Neutrophil (primary cell): ENCODE results near the gene MEX3A.

ENCODE experiments used
- H3K27ac ChIP-seq: fragments of 200-600 bp; sonication (generic); 2 replicates; pipeline ENCODE4 v1.5.1; 2016; ENCODE audit warnings: mild to moderate bottlenecking, moderate library complexity
- H3K27me3 ChIP-seq: fragments of 200-600 bp; sonication (generic); 2 replicates; pipeline ENCODE4 v1.6.0; 2016; ENCODE audit warnings: mild to moderate bottlenecking
- H3K36me3 ChIP-seq: fragments of 200-600 bp; sonication (generic); 2 replicates; pipeline ENCODE4 v1.5.1; 2017
- H3K4me1 ChIP-seq, 2 experiments: fragments of 200-600 bp in 1 of 2; sonication (generic) in 1 of 2; 1 replicate in 1 of 2; 2 replicates in 1 of 2; pipeline versions ENCODE4 v1.5.1 to v1.6.1; 2013 to 2016; ENCODE audit warnings: low read depth in 1 of 2, low read length in 1 of 2, mild to moderate bottlenecking in 1 of 2, moderate library complexity in 1 of 2; ENCODE audit not compliant: control insufficient read depth in 1 of 2, insufficient read depth in 1 of 2
- H3K4me3 ChIP-seq, 2 experiments: fragments of 200-600 bp in 1 of 2; sonication (generic) in 1 of 2; 1 replicate in 1 of 2; 2 replicates in 1 of 2; pipeline ENCODE4 v1.5.1; 2013 to 2016; ENCODE audit warnings: low read depth in 1 of 2, low read length in 1 of 2, mild to moderate bottlenecking in 1 of 2, moderate library complexity in 1 of 2
- H3K9me3 ChIP-seq: fragments of 200-600 bp; sonication (generic); 2 replicates; pipeline ENCODE4 v1.5.1; 2016
- TF ChIP-seq, protein P1 (sequence below): fragments of 200-600 bp; sonication (generic); IDR thresholded peaks from 2 replicates; pipeline ENCODE4 v1.5.1; 2016; ENCODE audit warnings: antibody characterized with exemption

The MEX3A gene

DNA sequence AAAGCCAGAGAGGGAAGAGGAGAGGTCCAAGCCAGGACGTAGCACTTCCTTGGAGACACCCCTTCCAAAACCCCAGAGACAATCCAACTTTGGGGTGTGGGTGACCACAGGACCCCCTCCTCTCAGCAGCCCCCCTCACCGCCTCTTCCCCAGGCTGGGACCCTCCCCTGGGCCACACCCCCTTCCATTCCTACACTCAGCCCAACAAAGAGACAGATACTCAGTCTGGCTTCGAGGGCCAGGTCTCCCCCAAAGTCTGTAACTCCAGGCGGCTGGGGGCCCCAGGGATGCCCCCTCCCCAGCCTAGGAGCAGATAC, 1.4 kb downstream of the MEX3A start:
- H3K9me3 ChIP-seq, result no peaks in the 10 kb centered on the region
- H3K4me1 ChIP-seq, result peaks cover 7 to 22% of the 10 kb centered on the region in 2 experiments
- H3K27ac ChIP-seq, result no peak overlapping the region
- H3K36me3 ChIP-seq, result no peaks in the 10 kb centered on the region
- H3K27me3 ChIP-seq, result peaks cover 100% of the 10 kb centered on the region
- H3K4me3 ChIP-seq, result no peak overlapping the region
- TF ChIP-seq, protein P1, sequence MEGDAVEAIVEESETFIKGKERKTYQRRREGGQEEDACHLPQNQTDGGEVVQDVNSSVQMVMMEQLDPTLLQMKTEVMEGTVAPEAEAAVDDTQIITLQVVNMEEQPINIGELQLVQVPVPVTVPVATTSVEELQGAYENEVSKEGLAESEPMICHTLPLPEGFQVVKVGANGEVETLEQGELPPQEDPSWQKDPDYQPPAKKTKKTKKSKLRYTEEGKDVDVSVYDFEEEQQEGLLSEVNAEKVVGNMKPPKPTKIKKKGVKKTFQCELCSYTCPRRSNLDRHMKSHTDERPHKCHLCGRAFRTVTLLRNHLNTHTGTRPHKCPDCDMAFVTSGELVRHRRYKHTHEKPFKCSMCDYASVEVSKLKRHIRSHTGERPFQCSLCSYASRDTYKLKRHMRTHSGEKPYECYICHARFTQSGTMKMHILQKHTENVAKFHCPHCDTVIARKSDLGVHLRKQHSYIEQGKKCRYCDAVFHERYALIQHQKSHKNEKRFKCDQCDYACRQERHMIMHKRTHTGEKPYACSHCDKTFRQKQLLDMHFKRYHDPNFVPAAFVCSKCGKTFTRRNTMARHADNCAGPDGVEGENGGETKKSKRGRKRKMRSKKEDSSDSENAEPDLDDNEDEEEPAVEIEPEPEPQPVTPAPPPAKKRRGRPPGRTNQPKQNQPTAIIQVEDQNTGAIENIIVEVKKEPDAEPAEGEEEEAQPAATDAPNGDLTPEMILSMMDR, result no peak

DNA sequence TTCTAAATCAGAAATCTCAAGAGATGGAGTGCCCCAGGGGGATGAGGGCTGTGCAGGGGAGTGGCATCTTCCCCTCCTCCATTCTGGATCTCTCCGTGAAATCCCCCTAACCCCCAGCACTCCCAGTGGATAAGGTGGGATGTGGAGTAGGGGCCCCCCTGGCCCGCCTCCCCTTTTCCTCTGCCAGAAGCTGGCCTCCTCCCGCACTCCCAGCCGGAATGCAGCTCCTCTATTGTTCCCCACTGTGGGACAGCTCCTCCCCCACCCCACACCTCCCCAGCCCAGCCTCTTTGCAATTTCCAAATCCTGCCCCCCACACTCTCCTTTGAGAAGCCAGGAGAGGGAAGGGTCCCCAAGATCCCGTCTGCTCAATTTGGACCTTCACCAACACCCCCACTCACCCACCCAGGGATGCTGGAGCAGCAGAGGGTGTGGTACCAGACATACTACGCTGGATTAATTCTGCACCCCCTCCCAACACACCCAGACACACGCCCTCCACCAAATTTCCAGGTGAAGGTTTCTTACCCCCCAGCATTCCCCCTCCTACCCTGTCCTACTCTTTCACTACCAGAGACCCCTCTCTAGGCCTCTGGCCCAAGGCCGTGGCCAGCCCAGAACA, 1.9 kb downstream of the MEX3A start:
- TF ChIP-seq, protein P1, result no peak
- Histone ChIP-seq H3K9me3 (no peaks in the 10 kb centered on the region), H3K36me3 (no peaks in the 10 kb centered on the region), H3K4me1 (peaks cover 7 to 22% of the 10 kb centered on the region in 2 experiments), H3K27ac (no peak overlapping the region), H3K27me3 (peaks cover 100% of the 10 kb centered on the region), H3K4me3 (no peak overlapping the region)

DNA sequence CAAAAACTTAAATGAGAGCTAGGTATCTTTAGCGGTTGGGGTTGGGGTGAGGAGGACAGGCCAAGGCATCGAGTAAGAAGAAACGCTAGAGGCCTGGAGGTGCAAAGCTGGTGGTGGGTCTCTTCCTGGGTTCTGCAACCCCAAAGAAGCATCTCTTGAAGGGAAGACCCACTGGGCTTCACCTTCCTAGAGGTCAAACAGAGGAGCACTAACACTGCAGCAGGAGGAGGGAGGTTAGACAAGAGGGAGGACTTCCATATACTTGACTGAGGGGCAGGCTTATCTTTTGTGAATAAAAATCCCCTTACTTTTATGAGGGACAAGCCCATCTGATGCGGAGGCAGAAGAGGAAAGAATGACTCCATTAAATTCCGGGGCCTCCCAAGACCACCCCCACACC, 2.5 kb downstream of the MEX3A start:
- TF ChIP-seq, protein P1, result no peak
- Histone ChIP-seq H3K9me3 (no peaks in the 10 kb centered on the region), H3K27ac (no peak overlapping the region), H3K4me1 (peaks cover 7 to 22% of the 10 kb centered on the region in 2 experiments), H3K4me3 (no peak overlapping the region), H3K36me3 (no peaks in the 10 kb centered on the region), H3K27me3 (peaks cover 100% of the 10 kb centered on the region)

DNA sequence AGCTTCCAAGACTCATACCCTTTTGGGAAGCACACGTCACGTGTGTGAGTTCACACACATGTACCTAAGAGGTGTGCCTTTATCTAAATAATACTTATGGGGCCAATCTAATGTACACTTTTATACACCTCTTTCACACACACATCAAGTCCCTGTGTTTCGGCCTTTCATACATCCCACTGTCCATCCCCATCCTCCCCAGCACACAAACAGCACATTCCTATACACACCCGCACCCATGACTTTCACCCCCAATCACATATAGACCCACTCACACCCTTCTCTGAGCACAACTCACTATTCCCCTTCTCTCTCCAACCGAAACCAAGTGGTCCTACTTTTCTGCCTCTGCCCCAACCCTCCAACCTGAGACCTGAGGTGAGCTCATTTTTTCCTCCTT, 3.5 kb downstream of the MEX3A start:
- Histone ChIP-seq H3K36me3 (no peaks in the 10 kb centered on the region), H3K9me3 (no peaks in the 10 kb centered on the region), H3K4me1 (peaks cover 7 to 22% of the 10 kb centered on the region in 2 experiments), H3K27me3 (peaks cover 94% of the 10 kb centered on the region), H3K27ac (no peak overlapping the region), H3K4me3 (no peak overlapping the region)
- TF ChIP-seq, protein P1, result no peak

DNA sequence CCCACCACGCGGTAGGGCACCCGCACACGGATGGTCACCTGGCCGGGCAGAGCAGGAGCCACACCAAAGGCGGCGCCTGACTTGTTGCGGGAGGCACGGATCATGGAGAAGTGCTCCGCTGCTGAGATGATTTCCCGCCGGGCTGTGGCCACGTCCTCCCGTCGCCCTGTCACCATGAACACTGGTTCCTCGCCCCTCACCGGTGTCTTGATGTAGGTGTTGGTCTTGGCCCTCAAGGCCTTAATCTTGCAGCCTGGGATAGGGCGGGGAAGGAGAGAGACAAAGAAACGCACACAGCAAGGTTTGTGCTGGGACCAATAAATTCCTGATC, 4.9 kb downstream of the MEX3A start:
- no peak overlapping the region for H3K27ac ChIP-seq
- peaks cover 6 to 14% of the 10 kb centered on the region in 2 experiments for H3K4me1 ChIP-seq
- no peaks in the 10 kb centered on the region for H3K36me3 ChIP-seq
- H3K9me3 ChIP-seq, result no peaks in the 10 kb centered on the region
- TF ChIP-seq, protein P1, result no peak
- H3K4me3 ChIP-seq, result no peak overlapping the region
- H3K27me3 ChIP-seq, result peaks cover 81% of the 10 kb centered on the region
